GM18861 (cell line): ENCODE results near the gene SYTL1.

ENCODE experiments used
- ATAC-seq: cut with Tn5 transposase; IDR thresholded peaks from one replicate; pipeline ENCODE4 v1.9.1; 2021; ENCODE audit not compliant: unreplicated experiment

Gene SYTL1

GRCh38 chr1:27363766-27364695, 22.2 kb downstream of the SYTL1 start:
- no peak for ATAC-seq

- ATAC-seq = no peak
Observed at GRCh38 chr1:27364696-27365371, 23.0 kb downstream of the SYTL1 start.

- no peak for ATAC-seq
Observed at GRCh38 chr1:27365372-27366112, 23.7 kb downstream of the SYTL1 start.

- ATAC-seq = no peak
Observed at GRCh38 chr1:27366113-27366410, 24.2 kb downstream of the SYTL1 start.

- no peak for ATAC-seq
Observed at GRCh38 chr1:27366411-27367159, 24.8 kb downstream of the SYTL1 start, which contains the start of gene MAP3K6. MAP3K6 (minus strand) TSS chr1:27366961; CDS start chr1:27366597, 364 bp downstream.

- no peak for ATAC-seq
Observed at GRCh38 chr1:27367160-27367650, 25.4 kb downstream of the SYTL1 start.

- ATAC-seq = no peak
Observed at GRCh38 chr1:27368869-27369582, 27.2 kb downstream of the SYTL1 start.

- no peak for ATAC-seq
Observed at GRCh38 chr1:27372022-27372807, 30.4 kb downstream of the SYTL1 start.

- ATAC-seq = no peak
Observed at GRCh38 chr1:27372808-27373690, 31.2 kb downstream of the SYTL1 start.

GRCh38 chr1:27374362-27375086, 32.7 kb downstream of the SYTL1 start, which contains the start of gene FCN3:
FCN3 (minus strand) TSS chr1:27374824; CDS start chr1:27374818, 6 bp downstream.
- no peak for ATAC-seq

GRCh38 chr1:27377760-27378495, 36.1 kb downstream of the SYTL1 start:
- no peak for ATAC-seq

- ATAC-seq = no peak
Observed at GRCh38 chr1:27379564-27380122, 37.8 kb downstream of the SYTL1 start.

- no peak for ATAC-seq
Observed at GRCh38 chr1:27380224-27380623, 38.4 kb downstream of the SYTL1 start.

- ATAC-seq = no peak
Observed at GRCh38 chr1:27380766-27381733, 39.2 kb downstream of the SYTL1 start.
